K562 (cell line): ENCODE results near the gene ZNF609. TPM values are rescaled to one million over a fixed set of nuclear protein-coding genes. Genes with fewer than 3 reads are reported as not detected.
"Not testable (repeated sequence)": the region's sequence is repeated elsewhere in the genome, so short reads cannot be mapped to it uniquely, and the experiment has no call there.

ENCODE experiments used
- ATAC-seq: fragments of 200-7000 bp; cut with Tn5 transposase; 3 replicates; pipeline ENCODE4 v1.9.1; 2020; ENCODE audit warnings: moderate library complexity
- BruUV-seq: library from RNA; stranded (reverse); fragments of 400-500 nt; replicated peaks from 2 replicates; lab custom pipeline; 2021; lab: Mats Ljungman, UMichigan
- CTCF ChIA-PET: fragments of 300-600 bp; formaldehyde crosslinking; extraction: SDS; loops from one replicate; lab custom pipeline; 2021; ENCODE audit warnings: low intra/inter-chr PET ratio; lab: Yijun Ruan, JAX
- POLR2A ChIA-PET: fragments of 300-600, 350-650 bp; sonication (Branson Sonifier 250); formaldehyde crosslinking; extraction: SDS; loops from one replicate; lab custom pipeline; 2021; ENCODE audit warnings: antibody characterized with exemption, inconsistent platforms; lab: Yijun Ruan, JAX
- DNase-seq, 4 experiments: peaks; one replicate each; pipeline versions ENCODE4 v3.0.0 to v3.0.0-alpha.2; 2011 to 2018; ENCODE audit warnings: low spot score in 3 of 4, mixed read lengths in 3 of 4; ENCODE audit errors: extremely low read depth in 1 of 4
- FAIRE-seq: peaks from 2 replicates; lab custom pipeline; 2011; peaks lifted over from hg19 to GRCh38; lab: Jason Lieb, UNC
- H2AFZ ChIP-seq: 2 replicates; pipeline ENCODE4 v1.6.0; 2011; ENCODE audit warnings: low read depth, low read length, control low read depth, inconsistent platforms
- H3K27ac ChIP-seq: fragments of 200-600 bp; 3 replicates; pipeline ENCODE4 v1.8.0; 2011; ENCODE audit warnings: low read depth, mild to moderate bottlenecking, control low read depth, inconsistent platforms, low read length, moderate library complexity, mixed read lengths; ENCODE audit errors: extremely low read depth
- H3K27me3 ChIP-seq, 2 experiments: fragments of 300-600 bp in 1 of 2; 2 replicates in 1 of 2; 3 replicates in 1 of 2; pipeline versions ENCODE4 v1.6.0 to v1.8.0; 2011; ENCODE audit warnings: inconsistent platforms in 2 of 2, low read length in 2 of 2, mild to moderate bottlenecking in 1 of 2, mixed read lengths in 1 of 2, moderate library complexity in 1 of 2; ENCODE audit not compliant: control insufficient read depth in 2 of 2, insufficient read depth in 2 of 2
- H3K36me3 ChIP-seq: fragments of 300-600 bp; 3 replicates; pipeline ENCODE4 v1.8.0; 2011; ENCODE audit warnings: mild to moderate bottlenecking, low read length, inconsistent platforms; ENCODE audit not compliant: control insufficient read depth, insufficient read depth
- H3K4me1 ChIP-seq, 2 experiments: fragments of 200-600 bp in 1 of 2; replicated peaks in 1 of 2; 2 replicates in 1 of 2; 3 replicates in 1 of 2; pipeline versions ENCODE4 v1.5.1 to v1.8.0; 2011; ENCODE audit warnings: inconsistent platforms in 2 of 2, low read length in 2 of 2, mild to moderate bottlenecking in 1 of 2, mixed read lengths in 1 of 2, moderate library complexity in 1 of 2; ENCODE audit not compliant: control insufficient read depth in 2 of 2, insufficient read depth in 2 of 2
- H3K4me2 ChIP-seq: 2 replicates; pipeline ENCODE4 v1.6.1; 2011; ENCODE audit warnings: low read length, control low read depth, inconsistent platforms, mixed read lengths; ENCODE audit not compliant: insufficient read depth
- H3K4me3 ChIP-seq: fragments of 200-600 bp; sonication (generic), shearing (Covaris generic); 2 replicates; pipeline ENCODE4 v1.5.1; 2016; ENCODE audit warnings: control low read depth, inconsistent platforms
- H3K79me2 ChIP-seq: fragments of 200-600 bp; 3 replicates; pipeline ENCODE4 v1.8.0; 2011; ENCODE audit warnings: low read length, inconsistent platforms; ENCODE audit not compliant: control insufficient read depth, insufficient read depth
- H3K9ac ChIP-seq, 2 experiments: 2 replicates each; pipeline versions ENCODE4 v1.6.0 to v1.6.1; 2011; ENCODE audit warnings: low read depth in 2 of 2, low read length in 2 of 2, control low read depth in 1 of 2, inconsistent platforms in 1 of 2, mild to moderate bottlenecking in 1 of 2, mixed read lengths in 1 of 2; ENCODE audit not compliant: insufficient read depth in 1 of 2
- H3K9me1 ChIP-seq: one replicate; pipeline ENCODE4 v1.6.0; 2011; ENCODE audit warnings: inconsistent platforms, mild to moderate bottlenecking, low read length, moderate library complexity; ENCODE audit not compliant: control insufficient read depth, insufficient read depth
- H3K9me3 ChIP-seq: replicated peaks from 2 replicates; pipeline ENCODE4 v1.5.1; 2011; ENCODE audit warnings: low read depth, low read length, inconsistent platforms; ENCODE audit not compliant: control insufficient read depth, insufficient read depth
- H4K20me1 ChIP-seq: replicated peaks from 2 replicates; pipeline ENCODE4 v1.6.1; 2011; ENCODE audit warnings: low read length, inconsistent platforms, mixed read lengths; ENCODE audit not compliant: control insufficient read depth, insufficient read depth
- POLR2A ChIP-seq: fragments of 450-650 bp; conservative IDR thresholded peaks from 2 replicates; pipeline ENCODE4 v1.6.1; 2016
- ZNF121 ChIP-seq: sonication (generic); formaldehyde crosslinking; conservative IDR thresholded peaks from 2 replicates; pipeline ENCODE4 v1.8.0; 2022; ENCODE audit warnings: missing genetic modification reagents
- WGBS: fragments of 100-300 bp; shearing (Covaris generic); methylation state at CpG from one replicate; pipeline ENCODE4 v1.1.6; 2016; ENCODE audit warnings: low coverage, mixed read lengths; ENCODE audit not compliant: insufficient coverage; ENCODE audit errors: missing lambda C conversion rate; 5-methylcytosine and 5-hydroxymethylcytosine counted together
- in situ Hi-C: fragments of 300-500 bp; cut with MboI; formaldehyde crosslinking; loops from 4 replicates; pipeline ENCODE4 v1.15.0; 2018; ENCODE audit warnings: inconsistent platforms, mixed read lengths
- intact Hi-C: fragments of 100-400 bp; cut with micrococcal nuclease; formaldehyde crosslinking; loops from 2 replicates; pipeline ENCODE4 v1.14.2; 2022
- polyA plus RNA-seq, 8 experiments: library from polyadenylated mRNA; depleted of rRNA in 4 of 8; stranded (reverse) in 5 of 8; unstranded in 3 of 8; fragments of >200 nt; fragmentation: Nextera tagmentation in 2 of 8; fragmentation: Illumina TruSeq in 1 of 8; extraction: Ambion mirVana in 2 of 8; extraction: Trizol in 1 of 8; gene quantifications; 2 replicates each; pipeline versions ENCODE4 v1.2.1 to v1.2.3, GENCODE V29; 2011 to 2014; ENCODE audit warnings: inconsistent platforms in 1 of 8, missing spikeins in 1 of 8
- total RNA-seq, 7 experiments: library from RNA; depleted of rRNA in 6 of 7; stranded (reverse); fragments of >200 nt in 6 of 7; fragmentation: Illumina TruSeq in 2 of 7; extraction: Trizol in 2 of 7; gene quantifications; 2 replicates each; pipeline versions ENCODE4 v1.2.1 to v1.2.3, GENCODE V29; 2011 to 2021; ENCODE audit warnings: low replicate concordance in 1 of 7
- TF ChIP-seq, protein P1 (sequence below): IDR thresholded peaks from 2 replicates; pipeline ENCODE4 v1.6.1; 2016; ENCODE audit warnings: missing genetic modification characterization, missing compliant biosample characterization

Gene ZNF609
- total and polyA plus RNA-seq, 9 of the 15 experiments (the other 6 are each of a cell fraction or from before 2014, with no cell fraction given) = 3.0 to 38.7 (median 17.8) TPM

DNA sequence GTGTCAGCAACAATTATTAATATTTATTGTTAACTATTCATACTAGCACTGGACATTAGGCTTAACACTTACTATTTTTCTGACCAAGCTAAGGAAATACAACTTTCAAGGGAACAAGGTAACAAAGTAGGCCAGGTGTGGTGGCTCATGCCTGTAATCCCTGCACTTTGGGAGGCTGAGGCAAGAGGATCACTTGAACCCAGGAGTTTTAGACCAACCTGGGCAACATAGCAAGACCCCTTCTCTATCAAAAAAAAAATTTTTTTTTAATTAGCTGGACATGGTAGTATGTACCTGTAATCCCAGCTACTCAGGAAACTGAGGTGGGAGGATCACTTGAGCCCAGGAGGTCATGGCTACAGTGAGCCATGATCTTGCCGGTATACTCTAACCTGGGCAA is 183.3 kb downstream of the ZNF609 start:
- no peaks in the 10 kb centered on the region for H3K9me1 ChIP-seq
- CTCF ChIA-PET = no interaction called here
- TF ChIP-seq POLR2A (no peak), ZNF121 (CRISPR knock-in tag) (peak; percentile 80)
- FAIRE-seq (no peak), ATAC-seq (no peak), DNase-seq (no peak)
- H3K27ac ChIP-seq = no peak overlapping the region
- 100% methylated on average over 1 of the region's 1 CpG for WGBS
- POLR2A ChIA-PET = interaction anchor here (3.1 kb wide), 1 partner anchor 9 kb away, joined by 14 read pairs; no protein-coding TSS in a partner anchor
- H4K20me1 ChIP-seq = no peaks in the 10 kb centered on the region
- H3K36me3 ChIP-seq = no peaks in the 10 kb centered on the region
- H3K27me3 ChIP-seq = no peaks in the 10 kb centered on the region
- no TSS peak for BruUV-seq
- H3K9me3 ChIP-seq = no peaks in the 10 kb centered on the region
- no peak overlapping the region for H3K4me3 ChIP-seq
- intact Hi-C loops = no loop called here
- H2AFZ ChIP-seq = no peak overlapping the region
- H3K4me1 ChIP-seq = peaks cover 0 to 5% of the 10 kb centered on the region in 2 experiments; a peak in 1 of 5 replicates
- no peak overlapping the region for H3K9ac ChIP-seq
- no peak overlapping the region for H3K4me2 ChIP-seq
- in situ Hi-C loops = no loop called here
- peaks cover 21% of the 10 kb centered on the region; the same call in 2 of the 3 replicates for H3K79me2 ChIP-seq

DNA sequence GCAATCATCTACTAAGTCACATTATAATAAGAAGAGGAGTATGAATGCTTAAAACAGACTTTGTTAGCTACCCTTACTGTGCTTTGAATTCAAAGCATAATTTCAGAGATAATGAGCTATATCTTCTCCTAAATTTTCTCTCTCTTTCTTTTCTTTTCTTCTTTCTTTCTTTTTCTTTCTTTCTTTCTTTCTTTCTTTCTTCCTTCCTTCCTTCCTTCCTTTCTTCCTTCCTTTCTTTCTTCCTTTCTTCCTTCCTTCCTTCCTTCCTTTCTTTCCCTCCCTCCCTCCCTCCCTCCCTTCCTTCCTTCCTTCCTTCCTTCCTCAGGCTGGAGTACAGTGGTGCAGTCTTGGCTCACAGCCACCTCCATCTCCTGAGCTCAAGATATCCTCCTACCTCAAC is 184.4 kb downstream of the ZNF609 start:
- H3K9me3 ChIP-seq, FAIRE-seq, H2AFZ ChIP-seq, H3K4me1 ChIP-seq, H4K20me1 ChIP-seq, H3K9ac ChIP-seq, H3K9me1 ChIP-seq, intact Hi-C loops, H3K4me3 ChIP-seq, BruUV-seq, H3K27ac ChIP-seq, ATAC-seq, H3K27me3 ChIP-seq, CTCF ChIA-PET, DNase-seq, in situ Hi-C loops, H3K36me3 ChIP-seq, H3K4me2 ChIP-seq: not testable (repeated sequence)
- TF ChIP-seq, protein P1, sequence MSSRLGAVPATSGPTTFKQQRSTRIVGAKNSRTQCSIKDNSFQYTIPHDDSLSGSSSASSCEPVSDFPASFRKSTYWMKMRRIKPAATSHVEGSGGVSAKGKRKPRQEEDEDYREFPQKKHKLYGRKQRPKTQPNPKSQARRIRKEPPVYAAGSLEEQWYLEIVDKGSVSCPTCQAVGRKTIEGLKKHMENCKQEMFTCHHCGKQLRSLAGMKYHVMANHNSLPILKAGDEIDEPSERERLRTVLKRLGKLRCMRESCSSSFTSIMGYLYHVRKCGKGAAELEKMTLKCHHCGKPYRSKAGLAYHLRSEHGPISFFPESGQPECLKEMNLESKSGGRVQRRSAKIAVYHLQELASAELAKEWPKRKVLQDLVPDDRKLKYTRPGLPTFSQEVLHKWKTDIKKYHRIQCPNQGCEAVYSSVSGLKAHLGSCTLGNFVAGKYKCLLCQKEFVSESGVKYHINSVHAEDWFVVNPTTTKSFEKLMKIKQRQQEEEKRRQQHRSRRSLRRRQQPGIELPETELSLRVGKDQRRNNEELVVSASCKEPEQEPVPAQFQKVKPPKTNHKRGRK = peak; percentile 90
- H3K79me2 ChIP-seq = peaks cover 17% of the 10 kb centered on the region; the same call in 2 of the 3 replicates
- POLR2A ChIA-PET = interaction anchor here (0.7 to 3.1 kb wide), 2 partner anchors 11 to 136 kb away, joined by 3 to 14 read pairs; no protein-coding TSS in a partner anchor
